Natural killer cell (primary cell): Measurements from ENCODE around the gene VAMP8. TPM values are rescaled to one million over a fixed set of nuclear protein-coding genes. Genes with fewer than 3 reads are reported as not detected.

Source experiments
- ATAC-seq, 3 donors: fragments of 150-1000 bp in 2 of 3; fragments of 200-7000 bp in 1 of 3; cut with Tn5 transposase; 1 replicate in 1 of 3; 2 replicates in 2 of 3; pipeline ENCODE4 v1.10.0; 2021; ENCODE audit warnings: mild to moderate bottlenecking in 2 of 3, moderate library complexity in 2 of 3
- DNase-seq, 2 donors: peaks; one replicate each; pipeline versions ENCODE4 v3.0.0 to v3.0.0-alpha.2; 2013 to 2021; ENCODE audit warnings: mixed read lengths in 1 of 2
- H3K27ac ChIP-seq: one replicate; pipeline ENCODE4 v1.5.1; 2013; ENCODE audit warnings: mild to moderate bottlenecking, low read length
- H3K27me3 ChIP-seq: one replicate; pipeline ENCODE4 v1.6.1; 2013; ENCODE audit warnings: low read length; ENCODE audit not compliant: control insufficient read depth, insufficient read depth
- H3K36me3 ChIP-seq: one replicate; pipeline ENCODE4 v1.6.1; 2013; ENCODE audit warnings: low read length; ENCODE audit not compliant: control insufficient read depth, insufficient read depth
- H3K4me1 ChIP-seq: one replicate; pipeline ENCODE4 v1.6.1; 2013; ENCODE audit warnings: low read length; ENCODE audit not compliant: control insufficient read depth, insufficient read depth
- H3K4me3 ChIP-seq: one replicate; pipeline ENCODE4 v1.5.1; 2013; ENCODE audit warnings: low read length
- H3K9me3 ChIP-seq: one replicate; pipeline ENCODE4 v1.6.1; 2013; ENCODE audit warnings: low read length; ENCODE audit not compliant: control insufficient read depth, insufficient read depth
- H3K27ac Mint-ChIP-seq, 2 donors: one replicate each; pipeline ENCODE4 v1.8.0; 2022; ENCODE audit warnings: mild to moderate bottlenecking in 2 of 2, mixed read lengths in 2 of 2, moderate library complexity in 1 of 2
- H3K27me3 Mint-ChIP-seq, 2 donors: one replicate each; pipeline ENCODE4 v1.8.0; 2022; ENCODE audit warnings: low read depth in 2 of 2, mixed read lengths in 2 of 2
- H3K36me3 Mint-ChIP-seq: one replicate; pipeline ENCODE4 v1.8.0; 2022; ENCODE audit warnings: mixed read lengths
- H3K4me1 Mint-ChIP-seq, 2 donors: one replicate each; pipeline ENCODE4 v1.8.0; 2022; ENCODE audit warnings: mixed read lengths in 2 of 2
- H3K4me3 Mint-ChIP-seq: one replicate; pipeline ENCODE4 v1.8.0; 2022; ENCODE audit warnings: mild to moderate bottlenecking, moderate library complexity, mixed read lengths
- H3K9me3 Mint-ChIP-seq, 2 donors: one replicate each; pipeline ENCODE4 v1.8.0; 2022; ENCODE audit warnings: mixed read lengths in 2 of 2
- WGBS: methylation state at CpG from one replicate; pipeline ENCODE4 v1.1.7; 2013; ENCODE audit warnings: missing lambda C conversion rate; ENCODE audit not compliant: insufficient coverage; 5-methylcytosine and 5-hydroxymethylcytosine counted together
- intact Hi-C: fragments of 100-400 bp; cut with micrococcal nuclease; formaldehyde crosslinking; loops from one replicate; pipeline ENCODE4 v1.14.2; 2022
- total RNA-seq, 4 donors: library from RNA; stranded (reverse); fragments of 120-200 nt in 1 of 4; gene quantifications; one replicate each; pipeline versions ENCODE4 v1.2.3 to v1.2.4, GENCODE V29; 2013 to 2022
- TF ChIP-seq, protein P1 (sequence below): fragments of 200-600 bp; IDR thresholded peaks from one replicate; pipeline ENCODE4 v1.8.0; 2022; ENCODE audit warnings: antibody characterized with exemption

VAMP8 gene
- total RNA-seq, 3 donors from 2014 or later (not counting 1 experiment from before 2014, with no cell fraction given): 105 to 116 (median 111) TPM

DNA sequence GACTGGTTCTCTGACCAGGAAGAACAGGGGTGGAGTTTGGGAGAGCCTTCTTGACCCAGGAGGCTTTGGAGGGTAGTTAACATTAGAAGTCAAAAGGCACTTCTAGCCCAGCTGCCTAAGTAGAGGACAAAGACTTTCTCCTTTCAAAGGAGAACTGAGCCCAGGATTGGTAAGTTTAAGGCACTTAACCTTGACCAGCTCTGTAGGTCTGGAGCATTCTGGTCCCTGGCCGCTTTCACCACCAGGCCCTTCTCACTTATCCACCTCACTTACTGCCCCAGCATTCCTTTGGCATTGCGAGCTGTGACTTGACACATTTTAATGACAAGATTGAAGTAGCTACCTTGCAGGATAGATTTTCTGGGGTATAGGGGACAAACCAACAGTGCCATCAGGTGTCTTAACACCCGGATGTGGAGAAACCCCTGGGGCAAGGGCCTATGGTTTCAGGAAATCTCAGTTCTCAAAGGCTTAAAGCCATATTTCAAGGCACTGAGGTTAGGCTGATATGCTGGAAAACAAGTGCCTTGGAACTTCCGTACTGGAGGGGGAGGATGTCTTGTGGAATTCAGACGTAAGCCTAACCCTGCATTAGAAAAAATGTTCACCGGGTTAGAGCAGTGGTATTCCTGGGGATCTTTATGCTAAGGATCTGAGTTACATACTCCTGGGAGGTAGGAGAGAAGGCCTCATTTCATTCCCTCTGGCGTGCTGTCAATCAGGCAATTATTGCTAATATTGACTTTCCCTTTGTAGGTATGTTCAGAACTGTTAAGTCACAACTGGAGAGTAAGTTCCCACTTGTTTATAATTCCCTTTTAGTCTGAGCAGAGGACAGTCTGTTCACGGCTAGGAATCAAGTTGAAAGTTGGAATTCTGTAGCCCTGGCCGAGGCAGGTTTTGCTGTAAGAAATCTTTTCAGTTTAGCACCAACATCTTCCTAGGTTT, 30.2 kb downstream of the VAMP8 start:
- peak overlapping the region in 1 of 2 donors; percentile 23 for H3K27ac Mint-ChIP-seq
- H3K9me3 ChIP-seq: no peaks in the 10 kb centered on the region
- no peaks in the 10 kb centered on the region for H3K27me3 ChIP-seq
- peaks cover 16% of the 10 kb centered on the region for H3K36me3 ChIP-seq
- ATAC-seq (no peak), DNase-seq (no peak)
- no peak overlapping the region for H3K4me3 Mint-ChIP-seq
- TF ChIP-seq, protein P1, sequence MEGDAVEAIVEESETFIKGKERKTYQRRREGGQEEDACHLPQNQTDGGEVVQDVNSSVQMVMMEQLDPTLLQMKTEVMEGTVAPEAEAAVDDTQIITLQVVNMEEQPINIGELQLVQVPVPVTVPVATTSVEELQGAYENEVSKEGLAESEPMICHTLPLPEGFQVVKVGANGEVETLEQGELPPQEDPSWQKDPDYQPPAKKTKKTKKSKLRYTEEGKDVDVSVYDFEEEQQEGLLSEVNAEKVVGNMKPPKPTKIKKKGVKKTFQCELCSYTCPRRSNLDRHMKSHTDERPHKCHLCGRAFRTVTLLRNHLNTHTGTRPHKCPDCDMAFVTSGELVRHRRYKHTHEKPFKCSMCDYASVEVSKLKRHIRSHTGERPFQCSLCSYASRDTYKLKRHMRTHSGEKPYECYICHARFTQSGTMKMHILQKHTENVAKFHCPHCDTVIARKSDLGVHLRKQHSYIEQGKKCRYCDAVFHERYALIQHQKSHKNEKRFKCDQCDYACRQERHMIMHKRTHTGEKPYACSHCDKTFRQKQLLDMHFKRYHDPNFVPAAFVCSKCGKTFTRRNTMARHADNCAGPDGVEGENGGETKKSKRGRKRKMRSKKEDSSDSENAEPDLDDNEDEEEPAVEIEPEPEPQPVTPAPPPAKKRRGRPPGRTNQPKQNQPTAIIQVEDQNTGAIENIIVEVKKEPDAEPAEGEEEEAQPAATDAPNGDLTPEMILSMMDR: no peak
- H3K36me3 Mint-ChIP-seq: peaks cover 5% of the 10 kb centered on the region
- H3K4me1 Mint-ChIP-seq: peaks cover 28 to 29% of the 10 kb centered on the region in 2 donors
- no peak overlapping the region for H3K27ac ChIP-seq
- no peaks in the 10 kb centered on the region for H3K27me3 Mint-ChIP-seq
- H3K9me3 Mint-ChIP-seq: no peaks in the 10 kb centered on the region
- H3K4me1 ChIP-seq: peaks cover 35% of the 10 kb centered on the region
- intact Hi-C loops: no loop called here
- H3K4me3 ChIP-seq: no peak overlapping the region
- 96% methylated on average over 8 of the region's 9 CpGs for WGBS

DNA sequence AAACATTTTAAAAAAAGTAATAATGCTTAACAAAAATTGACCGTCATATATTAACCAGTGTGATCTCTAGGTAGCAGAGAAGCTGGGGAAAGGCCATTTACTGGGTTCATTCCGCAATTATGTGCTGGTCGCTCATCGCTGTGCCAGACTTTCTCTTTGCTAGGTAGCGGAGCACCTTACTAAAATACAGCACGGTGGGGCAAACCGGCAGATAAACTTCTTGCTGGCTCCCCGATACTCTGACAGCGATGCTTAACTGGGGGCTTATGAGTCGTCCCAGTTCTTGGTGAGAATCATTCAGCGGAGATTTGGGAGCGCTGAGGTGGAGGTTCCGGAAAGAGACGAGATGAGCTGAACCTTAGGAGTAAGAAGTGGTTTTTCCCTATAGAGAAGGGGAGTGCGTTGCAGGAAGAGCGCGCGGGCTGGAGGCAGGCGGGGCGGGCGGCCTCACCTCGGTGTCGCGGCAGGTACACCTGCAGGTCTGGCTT, 33.9 kb downstream of the VAMP8 start:
- H3K27me3 ChIP-seq: no peaks in the 10 kb centered on the region

DNA sequence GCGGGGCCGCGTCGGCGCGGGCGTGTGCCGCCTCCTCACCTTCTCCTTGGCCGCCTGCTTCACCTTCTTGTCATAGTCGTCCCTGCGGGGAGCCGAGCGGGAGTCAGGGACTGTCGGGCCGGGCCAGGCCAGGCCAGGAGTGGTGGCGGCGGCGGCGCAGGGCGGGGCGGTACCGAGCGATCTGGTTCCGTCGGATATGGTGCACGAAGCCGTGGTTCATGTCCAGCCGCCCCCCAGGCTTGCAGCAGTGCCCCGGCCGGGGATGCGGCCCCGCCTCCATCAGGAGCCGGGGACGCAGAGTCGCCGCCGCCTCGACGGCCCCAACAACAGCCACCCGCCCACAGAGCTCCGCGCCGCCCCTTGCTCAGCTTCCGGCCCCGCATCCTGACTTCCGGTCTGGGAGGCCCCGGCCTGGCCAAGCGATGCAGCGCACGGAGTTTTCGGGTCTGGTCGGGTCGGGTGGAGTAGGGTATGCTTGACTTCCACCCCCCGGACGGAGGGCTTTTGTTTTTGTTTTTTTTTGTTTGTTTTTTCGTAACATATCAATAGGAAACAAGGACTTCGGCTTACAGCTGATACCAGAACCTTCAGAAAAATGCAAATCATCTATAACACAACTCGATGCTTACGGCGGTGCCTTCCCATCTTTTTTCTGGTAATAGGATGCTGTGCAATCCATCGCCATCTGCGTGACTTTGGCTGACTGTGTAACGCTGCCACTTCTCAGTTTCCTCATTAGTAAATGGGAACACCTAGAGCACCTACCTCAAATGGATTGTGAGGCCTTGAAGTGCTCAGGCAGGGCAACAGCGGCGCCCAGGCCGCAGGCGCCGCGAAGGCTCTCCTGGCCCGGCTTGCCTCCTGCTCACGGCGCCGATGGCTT, 34.6 kb downstream of the VAMP8 start, which contains the start of gene C2orf68:
C2orf68 (minus strand) TSS at position 362 of the 883 bp plus-strand sequence; CDS start at position 280, 82 bp downstream.
- peaks cover 5% of the 10 kb centered on the region for H3K36me3 Mint-ChIP-seq
- H3K9me3 Mint-ChIP-seq: no peaks in the 10 kb centered on the region
- H3K27ac Mint-ChIP-seq: peak within 1 kb of the TSS; percentile 82 to 93
- Histone ChIP-seq H3K4me1 (peaks cover 32% of the 10 kb centered on the region), H3K27ac (peak within 1 kb of the TSS; percentile 65), H3K27me3 (no peaks in the 10 kb centered on the region), H3K36me3 (peaks cover 16% of the 10 kb centered on the region), H3K4me3 (peak within 1 kb of the TSS; percentile 59), H3K9me3 (no peaks in the 10 kb centered on the region)
- intact Hi-C loops: loop anchor here (1.0 kb wide), 2 partner anchors 10 to 51 kb away; partner anchors contain the start of genes GGCX and TMEM150A
- ATAC-seq (peak; percentile 73 to 82 (median 75)), DNase-seq (peak; percentile 81 to 87)
- H3K4me3 Mint-ChIP-seq: peak within 1 kb of the TSS; percentile 98
- peaks cover 18 to 23% of the 10 kb centered on the region in 2 donors for H3K4me1 Mint-ChIP-seq
- 10% methylated on average over 71 of the region's 73 CpGs for WGBS
- TF ChIP-seq, protein P1: no peak
- H3K27me3 Mint-ChIP-seq: no peaks in the 10 kb centered on the region

More for the DNA sequence above, 33.9 kb downstream of the VAMP8 start:
- DNase-seq (no peak), ATAC-seq (peak; percentile 0 to 2 (median 1))
- Mint-ChIP-seq H3K4me1 (peaks cover 21 to 23% of the 10 kb centered on the region in 2 donors), H3K27ac (peak overlapping the region; percentile 82 to 93), H3K36me3 (peaks cover 5% of the 10 kb centered on the region), H3K27me3 (no peaks in the 10 kb centered on the region), H3K4me3 (peak overlapping the region; percentile 98), H3K9me3 (no peaks in the 10 kb centered on the region)
- Histone ChIP-seq H3K36me3 (peaks cover 16% of the 10 kb centered on the region), H3K9me3 (no peaks in the 10 kb centered on the region), H3K4me3 (peak overlapping the region; percentile 59), H3K4me1 (peaks cover 27% of the 10 kb centered on the region), H3K27ac (peak overlapping the region; percentile 65)
- TF ChIP-seq, protein P1: no peak
- intact Hi-C loops: no loop called here
- 13% methylated on average over 24 of the region's 24 CpGs for WGBS
